HG02840 (cell line): ENCODE results near the gene PRIMA1.

Experiments used
- ATAC-seq: cut with Tn5 transposase; IDR thresholded peaks from one replicate; pipeline ENCODE4 v1.9.1; 2021; ENCODE audit warnings: mild to moderate bottlenecking, moderate library complexity, moderate number of reproducible peaks; ENCODE audit not compliant: unreplicated experiment, low FRiP score

The PRIMA1 gene

GRCh38 chr14:93797536-93797935 lies 9.3 kb upstream of the PRIMA1 start:
- ATAC-seq, result no peak

GRCh38 chr14:93797071-93797470 lies 8.8 kb upstream of the PRIMA1 start:
- ATAC-seq, result no peak

- ATAC-seq, result no peak
These were observed 6.5 kb upstream of the PRIMA1 start for GRCh38 chr14:93794756-93795155.

- no peak for ATAC-seq
These were observed 5.5 kb upstream of the PRIMA1 start for GRCh38 chr14:93793555-93794324.

- no peak for ATAC-seq
These were observed 4.1 kb upstream of the PRIMA1 start for GRCh38 chr14:93792391-93792790.

- ATAC-seq, result no peak
These were observed 2.7 kb upstream of the PRIMA1 start for GRCh38 chr14:93790966-93791365.

GRCh38 chr14:93789228-93790130 lies 1.2 kb upstream of the PRIMA1 start:
- no peak for ATAC-seq

GRCh38 chr14:93788543-93789227 lies 400 bp upstream of the PRIMA1 start:
- no peak for ATAC-seq

- ATAC-seq, result no peak
These were observed 606 bp downstream of the PRIMA1 start for GRCh38 chr14:93787465-93788292.

- ATAC-seq, result no peak
These were observed 2.9 kb downstream of the PRIMA1 start for GRCh38 chr14:93785423-93785822.

- no peak for ATAC-seq
These were observed 3.4 kb downstream of the PRIMA1 start for GRCh38 chr14:93784878-93785277.

- no peak for ATAC-seq
These were observed 7.4 kb downstream of the PRIMA1 start for GRCh38 chr14:93780813-93781400.

GRCh38 chr14:93778856-93779629 lies 9.2 kb downstream of the PRIMA1 start:
- no peak for ATAC-seq

- no peak for ATAC-seq
These were observed 9.8 kb downstream of the PRIMA1 start for GRCh38 chr14:93778453-93778852.

- no peak for ATAC-seq
These were observed 12.5 kb downstream of the PRIMA1 start for GRCh38 chr14:93775744-93776143.

GRCh38 chr14:93775158-93775557 lies 13.1 kb downstream of the PRIMA1 start:
- ATAC-seq, result no peak

GRCh38 chr14:93772263-93772662 lies 16.0 kb downstream of the PRIMA1 start:
- ATAC-seq, result no peak

GRCh38 chr14:93765970-93766369 lies 22.3 kb downstream of the PRIMA1 start:
- ATAC-seq, result no peak

- no peak for ATAC-seq
These were observed 23.1 kb downstream of the PRIMA1 start for GRCh38 chr14:93765155-93765554.
